ENCODE results near the gene CRYBA1. TPM values are rescaled to one million over a fixed set of nuclear protein-coding genes. Genes with fewer than 3 reads are reported as not detected.
"Not testable (repeated sequence)": the region's sequence is repeated elsewhere in the genome, so short reads cannot be mapped to it uniquely, and the experiment has no call there.

The CRYBA1 gene
- polyA plus RNA-seq, 3 donors, result not detected

GRCh38 chr17:29237476-29238132 is 9.1 kb upstream of the CRYBA1 start:
- DNase-seq (ENCODE audit: low read depth in 3 of 3, low spot score in 2 of 3), result no peak

DNA sequence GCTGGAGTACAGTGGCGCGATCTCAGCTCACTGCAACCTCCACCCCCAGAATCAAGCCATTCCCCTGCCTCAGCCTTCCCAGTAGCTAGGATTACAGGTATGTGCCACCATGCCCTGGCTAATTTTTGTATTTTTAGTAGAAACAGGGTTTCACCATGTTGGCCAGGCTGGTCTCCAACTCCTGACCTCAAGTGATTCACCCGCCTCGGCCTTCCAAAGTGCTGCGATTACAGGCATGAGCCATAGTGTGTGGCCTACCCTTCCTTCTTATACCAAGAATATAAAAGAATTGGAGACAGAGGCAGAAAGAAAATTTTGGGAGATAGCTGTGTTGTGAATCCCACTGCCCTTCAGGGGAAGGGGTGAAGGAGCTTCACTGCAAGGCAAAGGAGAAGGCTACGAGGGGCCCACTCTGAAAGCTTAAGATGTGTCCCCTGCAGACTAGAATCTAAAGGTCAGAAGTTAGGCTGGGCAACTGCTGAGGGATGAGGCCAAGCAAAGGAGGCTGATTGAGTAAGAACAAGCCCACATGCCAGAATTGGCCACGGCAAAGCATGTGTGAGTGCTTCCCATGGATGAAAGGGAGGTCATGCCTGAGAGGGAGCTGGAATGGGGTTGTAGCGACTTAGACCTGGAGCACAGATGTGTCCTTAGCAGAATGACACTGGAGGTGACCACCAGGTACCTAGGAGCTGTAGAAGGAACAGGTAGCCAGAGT is 8.4 kb upstream of the CRYBA1 start:
- no peak for DNase-seq (ENCODE audit: low read depth in 3 of 3, low spot score in 2 of 3)

- no peak for DNase-seq (ENCODE audit: low read depth in 3 of 3, low spot score in 2 of 3)
Measured at GRCh38 chr17:29240477-29240876, 6.2 kb upstream of the CRYBA1 start.

GRCh38 chr17:29240968-29241963 is 5.4 kb upstream of the CRYBA1 start:
- no peak for DNase-seq (ENCODE audit: low read depth in 3 of 3, low spot score in 2 of 3)

- no peak for DNase-seq (ENCODE audit: low read depth in 3 of 3, low spot score in 2 of 3)
Measured at GRCh38 chr17:29242051-29242450, 4.6 kb upstream of the CRYBA1 start.

DNA sequence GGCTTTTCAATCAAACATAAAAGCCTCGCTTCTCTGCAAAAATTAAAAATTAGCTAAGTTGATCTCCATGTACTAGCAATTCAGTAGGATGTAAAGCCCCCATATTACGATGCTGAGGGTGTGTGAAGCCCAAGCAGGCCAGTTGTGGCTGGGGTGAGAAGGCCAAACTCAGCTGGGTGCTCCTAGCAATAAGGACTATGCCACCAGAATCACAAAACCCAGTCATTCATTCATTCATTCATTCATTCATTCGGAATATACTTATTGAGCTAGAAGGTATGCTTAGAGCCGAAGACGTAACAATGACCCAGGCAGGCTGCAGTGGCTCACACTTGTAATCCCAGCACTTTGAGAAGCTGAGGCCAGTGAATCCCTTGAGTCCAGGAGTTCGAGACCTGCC is 3.9 kb upstream of the CRYBA1 start:
- no peak for DNase-seq (ENCODE audit: low read depth in 3 of 3, low spot score in 2 of 3)

DNA sequence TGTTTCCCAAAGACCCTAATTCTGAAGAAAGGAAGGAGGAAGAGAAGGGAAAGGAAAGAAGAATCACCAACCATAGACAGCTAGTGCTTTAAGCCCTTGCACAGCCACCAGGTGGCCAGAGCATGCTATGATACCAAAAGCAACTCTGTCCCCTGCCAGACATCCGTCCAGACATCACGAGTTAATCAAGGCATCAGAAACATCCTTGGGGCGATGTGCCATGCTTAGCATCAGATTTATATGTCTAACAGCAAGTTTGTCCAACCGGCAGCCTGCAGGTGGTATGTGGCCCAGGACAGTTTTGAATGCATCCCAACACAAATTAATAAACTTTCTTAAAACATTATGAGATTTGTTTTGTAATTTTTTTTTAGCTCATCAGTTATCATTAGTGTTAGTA is 2.9 kb upstream of the CRYBA1 start:
- DNase-seq (ENCODE audit: low read depth in 3 of 3, low spot score in 2 of 3), result no peak

- no peak for DNase-seq (ENCODE audit: low read depth in 3 of 3, low spot score in 2 of 3)
Measured at GRCh38 chr17:29245401-29245800, 1.3 kb upstream of the CRYBA1 start.

DNA sequence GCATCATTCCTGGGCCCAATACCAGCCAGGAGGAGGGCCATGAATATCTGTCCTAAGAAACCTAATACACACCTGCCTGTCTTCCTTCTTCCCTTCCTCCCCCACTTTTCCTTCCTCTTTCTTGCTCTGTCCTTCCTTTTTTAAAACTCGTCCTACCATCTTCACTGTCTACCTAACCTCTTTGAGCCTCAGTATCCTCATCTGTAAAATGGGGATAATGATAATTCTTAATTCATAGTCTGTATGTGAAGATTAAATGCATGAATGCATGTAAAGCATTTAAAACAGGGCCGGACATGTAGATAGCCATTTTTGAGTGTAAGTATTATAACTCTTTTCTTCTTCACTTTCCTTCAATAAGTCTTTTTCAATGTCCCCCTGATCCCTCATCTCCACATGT is 560 bp downstream of the CRYBA1 start:
- no peak for DNase-seq (ENCODE audit: low read depth in 3 of 3, low spot score in 2 of 3)

DNA sequence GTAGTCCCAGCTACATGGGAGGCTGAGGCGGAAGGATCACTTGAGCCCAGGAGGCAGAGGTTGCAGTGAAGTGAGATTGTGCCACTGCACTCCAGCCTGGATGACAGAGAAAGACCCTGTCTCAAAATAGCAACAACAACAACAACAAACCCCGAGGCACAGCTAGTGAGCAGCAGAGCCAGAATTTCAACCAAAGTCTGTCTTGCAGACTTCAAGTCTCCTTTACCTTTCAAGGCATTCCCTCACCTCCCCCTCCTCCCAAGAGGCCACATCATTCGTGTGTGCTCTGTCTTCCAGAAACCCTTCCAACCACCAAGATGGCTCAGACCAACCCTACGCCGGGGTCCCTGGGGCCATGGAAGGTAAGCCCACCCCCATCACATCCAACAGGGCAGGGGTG is 2.2 kb downstream of the CRYBA1 start:
- no peak for DNase-seq (ENCODE audit: low read depth in 3 of 3, low spot score in 2 of 3)

DNA sequence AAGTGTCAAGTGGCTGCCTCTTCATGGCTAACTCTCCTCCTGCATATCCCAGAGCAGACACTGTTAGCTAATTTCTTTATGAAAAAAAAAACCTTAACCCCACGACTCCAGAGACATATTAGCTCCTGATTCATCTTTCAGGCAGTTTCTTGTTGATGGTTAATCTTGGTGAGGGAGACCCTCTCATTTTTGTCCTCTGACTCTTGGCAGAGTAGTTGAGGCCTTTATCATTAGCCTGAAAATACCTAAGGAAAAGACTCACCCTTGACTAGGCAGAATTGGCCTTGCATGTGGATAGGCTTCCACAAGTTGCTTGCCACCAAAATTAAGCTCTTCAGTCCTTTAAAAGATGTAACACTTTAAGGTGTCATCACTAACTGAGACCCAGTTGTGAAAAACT is 4.0 kb downstream of the CRYBA1 start:
- DNase-seq (ENCODE audit: low read depth in 3 of 3, low spot score in 2 of 3), result no peak

DNA sequence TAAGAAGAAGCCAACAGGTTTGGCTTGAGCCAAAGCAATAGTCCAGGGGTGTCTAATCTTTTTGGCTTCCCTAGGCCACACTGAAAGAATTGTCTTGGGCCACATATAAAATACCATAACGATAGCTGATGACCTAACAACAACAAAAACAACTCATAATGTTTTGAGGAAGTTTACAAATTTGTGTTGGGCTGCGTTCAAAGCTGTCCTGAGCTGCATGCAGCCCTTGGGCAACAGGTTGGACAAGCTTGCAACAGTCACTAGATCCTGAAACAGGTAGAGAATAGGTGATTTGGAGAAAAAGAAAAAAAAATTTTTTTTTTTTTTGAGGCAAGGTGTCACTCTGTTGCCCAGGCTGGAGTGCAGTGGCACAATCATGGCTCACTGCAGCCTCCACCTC is 4.5 kb downstream of the CRYBA1 start:
- no peak for DNase-seq (ENCODE audit: low read depth in 3 of 3, low spot score in 2 of 3)

DNA sequence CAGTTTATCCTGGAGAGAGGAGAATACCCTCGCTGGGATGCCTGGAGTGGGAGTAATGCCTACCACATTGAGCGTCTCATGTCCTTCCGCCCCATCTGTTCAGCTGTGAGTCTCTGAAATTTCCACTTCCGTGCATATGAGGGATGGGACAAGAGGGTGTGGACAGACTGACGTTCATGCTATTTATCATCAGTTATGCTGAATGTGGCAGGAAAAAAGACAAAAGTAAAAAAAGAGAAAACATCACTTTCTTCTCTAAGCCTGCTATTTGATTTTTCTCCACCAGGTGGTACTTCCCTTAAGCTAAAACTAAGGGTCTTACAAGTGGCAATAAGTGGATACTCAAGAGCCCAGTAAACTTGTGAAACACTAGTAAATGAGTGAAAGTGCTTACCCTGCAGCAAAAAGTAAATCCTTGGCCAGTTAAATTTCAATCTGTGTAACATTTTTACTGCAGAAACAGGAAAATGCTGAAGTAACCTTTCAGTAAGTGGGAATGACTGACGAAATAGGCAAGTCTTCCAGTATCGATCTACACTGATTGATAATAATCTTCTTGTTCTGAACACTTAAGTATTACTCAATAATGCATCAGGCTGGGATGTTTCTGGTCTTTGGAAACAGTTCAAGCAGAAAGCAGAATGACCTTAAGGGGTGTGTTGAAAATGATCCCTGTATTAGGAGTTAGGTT is 5.6 kb downstream of the CRYBA1 start:
- DNase-seq (ENCODE audit: low read depth in 3 of 3, low spot score in 2 of 3), result no peak

DNA sequence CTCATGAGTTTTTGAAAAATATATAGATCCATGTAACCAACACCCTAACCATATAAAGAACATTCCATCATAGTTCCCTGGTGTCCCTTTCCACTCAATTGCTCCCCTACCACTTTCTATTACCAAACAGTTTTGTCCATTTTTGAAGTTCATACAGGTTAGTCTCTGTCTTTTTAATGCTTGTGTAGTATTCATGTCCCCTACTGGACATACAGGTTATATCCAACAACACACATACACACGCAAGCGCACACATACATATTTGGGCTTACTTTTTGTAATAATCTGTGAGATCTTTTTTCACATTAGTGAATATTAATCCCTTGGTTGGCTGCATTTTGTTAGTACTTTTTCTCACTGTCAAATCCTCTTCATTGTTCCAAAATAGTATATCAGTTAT is 6.4 kb downstream of the CRYBA1 start:
- no peak for DNase-seq (ENCODE audit: low read depth in 3 of 3, low spot score in 2 of 3)

GRCh38 chr17:29255926-29256522 is 9.4 kb downstream of the CRYBA1 start:
- DNase-seq (ENCODE audit: low read depth in 3 of 3, low spot score in 2 of 3), result no peak

DNA sequence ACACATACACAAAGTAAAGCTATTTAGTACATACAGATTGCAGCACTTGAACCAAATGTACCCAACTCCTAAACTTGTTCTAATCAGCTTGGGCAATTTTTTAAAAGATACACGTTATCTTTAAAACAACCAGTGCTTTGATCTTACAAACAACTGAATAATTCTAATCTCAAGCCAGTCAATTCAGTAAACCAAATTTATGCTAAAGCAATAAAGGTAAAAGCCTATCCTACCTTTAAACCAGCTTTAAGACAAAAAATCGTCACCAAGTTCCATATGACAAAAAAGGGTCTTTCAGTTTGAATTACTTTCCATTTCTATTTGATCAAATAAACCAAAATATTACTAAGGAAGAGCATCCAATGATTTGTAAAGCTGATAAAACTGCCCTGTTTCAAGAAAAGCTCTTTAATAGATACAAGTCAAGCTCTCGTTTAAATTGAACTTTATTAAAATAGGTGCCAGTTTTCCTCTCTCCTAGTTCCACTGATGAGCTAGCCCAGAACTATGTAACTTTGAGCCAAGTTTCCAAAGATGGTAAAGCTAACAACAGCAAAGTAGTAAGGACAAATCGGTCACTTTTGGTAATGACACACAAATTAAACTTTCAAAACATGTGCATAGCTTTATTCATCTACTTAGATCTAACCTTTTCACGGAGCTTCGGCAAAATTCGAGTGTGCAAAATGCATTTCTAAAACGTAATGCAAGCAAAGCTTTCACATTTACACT is 10.2 kb downstream of the CRYBA1 start:
- DNase-seq (ENCODE audit: low read depth in 3 of 3, low spot score in 2 of 3), result no peak

DNA sequence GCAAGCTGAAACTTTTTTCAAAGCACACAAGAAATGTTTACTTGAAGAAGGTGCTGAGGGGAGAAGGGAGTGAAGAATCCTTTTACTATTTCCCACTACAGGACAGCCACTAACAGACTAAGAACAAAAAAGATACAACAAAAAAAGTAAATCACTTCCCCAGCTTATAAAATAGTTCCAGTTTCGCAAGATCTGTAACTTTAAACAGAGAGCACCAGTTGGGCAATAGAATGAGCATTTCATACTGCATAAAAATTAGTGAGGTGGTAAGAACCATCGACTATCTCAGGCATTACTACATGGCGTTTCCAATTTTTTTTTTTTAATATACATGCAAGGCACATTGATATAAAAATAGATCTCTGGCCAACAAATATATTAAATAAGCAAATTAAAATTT is 11.1 kb downstream of the CRYBA1 start:
- DNase-seq (ENCODE audit: low read depth in 3 of 3, low spot score in 2 of 3), result no peak

- DNase-seq (ENCODE audit: low read depth in 3 of 3, low spot score in 2 of 3), result no peak
Measured at GRCh38 chr17:29263916-29264315, 17.3 kb downstream of the CRYBA1 start.

GRCh38 chr17:29271980-29272379 is 25.3 kb downstream of the CRYBA1 start:
- not testable (repeated sequence) for DNase-seq (ENCODE audit: low read depth in 3 of 3, low spot score in 2 of 3)

DNA sequence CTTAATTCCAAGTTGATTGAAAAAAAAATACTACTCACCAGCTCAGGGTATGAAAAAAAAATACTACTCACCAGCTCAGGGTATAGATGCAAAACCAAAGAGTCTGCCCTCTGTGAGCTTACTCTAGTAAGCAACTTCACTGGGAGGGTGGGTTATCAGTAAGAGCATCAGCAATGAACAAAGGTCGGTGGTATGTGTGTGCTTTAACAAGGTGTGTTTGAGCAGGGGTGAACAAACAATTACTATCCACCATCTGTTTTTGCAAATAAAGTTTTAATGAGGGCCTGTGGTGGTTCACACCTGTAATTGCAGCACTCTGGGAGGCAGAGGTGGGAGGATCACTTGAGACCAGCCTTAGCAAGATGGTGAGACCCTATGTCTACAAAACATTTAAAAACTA is 27.3 kb downstream of the CRYBA1 start:
- DNase-seq (ENCODE audit: low read depth in 3 of 3, low spot score in 2 of 3), result no peak

All from right renal cortex interstitium (tissue), 3 donors.